ENCODE data around the gene ARHGAP15.
"Not testable (repeated sequence)": the region's sequence is repeated elsewhere in the genome, so short reads cannot be mapped to it uniquely, and the experiment has no call there.

Gene ARHGAP15

GRCh38 chr2:143128681-143129580 lies at the start of gene ARHGAP15:
TSS of gene ARHGAP15 (plus strand) at chr2:143129419.
- no peak for DNase-seq

- DNase-seq, result no peak
Measured at GRCh38 chr2:143081616-143082015, 47.6 kb upstream of the ARHGAP15 start.

GRCh38 chr2:143083636-143084035 lies 45.6 kb upstream of the ARHGAP15 start:
- DNase-seq, result no peak

GRCh38 chr2:143084462-143084861 lies 44.8 kb upstream of the ARHGAP15 start:
- DNase-seq, result no peak

- no peak for DNase-seq
Measured at GRCh38 chr2:143085125-143085784, 44.0 kb upstream of the ARHGAP15 start.

GRCh38 chr2:143087033-143087432 lies 42.2 kb upstream of the ARHGAP15 start:
- DNase-seq, result no peak

- DNase-seq, result no peak
Measured at GRCh38 chr2:143088388-143088787, 40.8 kb upstream of the ARHGAP15 start.

GRCh38 chr2:143089520-143089919 lies 39.7 kb upstream of the ARHGAP15 start:
- DNase-seq, result not testable (repeated sequence)

GRCh38 chr2:143110758-143111428 lies 18.3 kb upstream of the ARHGAP15 start:
- peak; percentile 34 for DNase-seq

- no peak for DNase-seq
Measured at GRCh38 chr2:143117225-143117624, 12.0 kb upstream of the ARHGAP15 start.

- no peak for DNase-seq
Measured at GRCh38 chr2:143121079-143121478, 8.1 kb upstream of the ARHGAP15 start.

- DNase-seq, result no peak
Measured at GRCh38 chr2:143121957-143122356, 7.3 kb upstream of the ARHGAP15 start.

GRCh38 chr2:143123911-143124310 lies 5.3 kb upstream of the ARHGAP15 start:
- DNase-seq, result no peak

GRCh38 chr2:143124445-143124844 lies 4.8 kb upstream of the ARHGAP15 start:
- no peak for DNase-seq

- DNase-seq, result no peak
Measured at GRCh38 chr2:143125717-143126116, 3.5 kb upstream of the ARHGAP15 start.

GRCh38 chr2:143132355-143132754 lies 3.1 kb downstream of the ARHGAP15 start:
- no peak for DNase-seq

GRCh38 chr2:143133783-143134182 lies 4.6 kb downstream of the ARHGAP15 start:
- no peak for DNase-seq

- DNase-seq, result no peak
Measured at GRCh38 chr2:143138292-143138691, 9.1 kb downstream of the ARHGAP15 start.

- no peak for DNase-seq
Measured at GRCh38 chr2:143139835-143140393, 10.7 kb downstream of the ARHGAP15 start.

GRCh38 chr2:143140864-143141661 lies 11.8 kb downstream of the ARHGAP15 start:
- no peak for DNase-seq

- DNase-seq, result no peak
Measured at GRCh38 chr2:143142598-143142997, 13.4 kb downstream of the ARHGAP15 start.

- no peak for DNase-seq
Measured at GRCh38 chr2:143144813-143145455, 15.7 kb downstream of the ARHGAP15 start.
